ENCODE data around the gene PRKCQ.

PRKCQ gene

GRCh38 chr10:6518791-6519429 is 61.2 kb downstream of the PRKCQ start:
- peak in 1 of 6 experiments; percentile 6 for DNase-seq

GRCh38 chr10:6516929-6517284 is 63.2 kb downstream of the PRKCQ start:
- DNase-seq, result peak in 3 of 6 experiments; percentile 15 to 20 (median 17)

DNA sequence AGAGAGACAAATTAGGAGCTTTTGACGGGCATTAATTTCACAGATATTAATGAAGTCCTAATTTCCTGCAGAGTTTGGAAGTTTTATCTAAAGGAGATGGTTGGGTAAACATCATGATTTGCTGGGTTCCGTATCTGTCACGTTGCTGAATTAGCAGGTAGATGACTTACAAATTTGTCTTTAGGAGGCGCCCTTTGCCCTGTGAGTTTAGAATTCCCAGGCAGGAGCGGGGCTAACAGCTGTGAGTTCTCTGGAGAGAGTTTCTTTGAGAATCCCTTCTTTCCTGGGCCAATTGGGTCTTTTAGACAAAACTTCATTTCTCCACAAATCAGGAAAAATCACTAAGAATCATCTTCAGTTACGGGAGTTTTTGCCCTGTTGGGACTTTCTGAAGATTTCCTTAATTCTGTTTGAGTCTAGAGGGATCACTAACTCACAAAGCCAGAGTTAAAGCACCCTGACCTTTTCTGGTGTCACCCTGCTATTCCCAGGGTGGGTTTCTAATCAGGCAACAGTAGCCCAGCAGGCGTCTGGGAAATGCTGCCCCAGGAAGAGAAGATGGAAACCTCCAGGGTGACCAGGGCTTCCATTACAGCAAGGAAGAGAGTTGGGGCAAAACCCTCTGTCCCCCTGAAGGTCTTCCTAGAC is 63.7 kb downstream of the PRKCQ start:
- no peak for DNase-seq

GRCh38 chr10:6514844-6515780 is 65.0 kb downstream of the PRKCQ start:
- no peak for DNase-seq

DNA sequence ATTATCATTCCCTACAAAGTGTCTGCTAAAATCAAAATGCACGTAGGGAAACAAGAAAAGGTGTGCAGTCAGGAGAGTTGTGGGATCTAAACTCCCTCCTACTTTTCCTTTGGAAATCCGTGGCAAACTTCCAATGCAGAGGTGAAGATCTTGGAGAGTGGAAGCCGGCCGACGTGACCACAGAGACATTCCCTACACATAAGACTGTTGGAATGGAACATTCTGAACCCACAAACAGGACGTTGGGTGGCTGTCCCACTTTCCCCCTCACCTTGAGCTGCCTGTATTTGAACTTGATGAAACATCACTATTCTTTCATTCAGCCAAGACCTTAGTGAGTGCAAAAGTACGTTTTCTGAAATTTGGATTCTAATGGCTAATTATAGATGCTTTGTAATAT is 65.9 kb downstream of the PRKCQ start:
- no peak for DNase-seq

DNA sequence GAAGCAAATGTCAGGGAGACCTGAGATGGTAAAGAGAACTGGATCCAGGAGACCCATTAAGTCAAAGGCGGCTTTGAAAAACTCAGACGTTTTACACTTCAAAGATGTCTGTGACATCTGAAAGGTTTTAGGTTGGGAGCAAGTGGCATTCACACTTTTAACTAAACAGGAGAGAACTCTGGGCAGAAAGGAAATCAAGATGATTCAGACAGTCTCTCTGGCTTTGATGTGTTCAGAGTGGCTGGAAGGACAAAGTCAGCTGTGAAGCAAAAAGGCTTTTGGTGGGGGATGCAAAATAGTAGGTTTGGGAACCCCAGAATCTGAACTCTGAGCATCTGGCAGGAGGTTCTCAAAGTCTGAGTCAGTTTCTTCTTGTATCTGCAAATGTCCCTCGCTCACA is 66.6 kb downstream of the PRKCQ start:
- DNase-seq, result no peak

GRCh38 chr10:6512182-6512581 is 67.9 kb downstream of the PRKCQ start:
- DNase-seq, result no peak

DNA sequence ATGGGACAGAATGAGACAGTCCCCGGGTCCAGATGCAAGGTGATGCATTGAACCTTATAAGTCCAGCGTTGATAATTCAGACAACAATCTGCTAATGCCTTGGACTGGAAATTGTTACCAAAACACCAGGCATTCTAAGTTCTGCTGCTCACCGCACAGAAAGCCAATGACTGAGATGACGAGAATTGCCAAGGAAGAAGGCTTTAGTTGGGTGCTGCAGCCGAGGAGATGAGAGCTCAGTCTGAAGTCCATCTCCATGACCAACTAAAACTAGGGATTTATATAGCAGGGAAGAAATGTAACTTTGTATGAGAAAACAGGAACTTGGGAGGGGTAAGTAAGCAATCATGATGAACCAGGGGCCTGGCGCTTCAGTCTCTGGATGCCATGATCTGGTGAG is 68.7 kb downstream of the PRKCQ start:
- DNase-seq, result no peak

- DNase-seq, result no peak
Observed at GRCh38 chr10:6507311-6507710, 72.8 kb downstream of the PRKCQ start.

DNA sequence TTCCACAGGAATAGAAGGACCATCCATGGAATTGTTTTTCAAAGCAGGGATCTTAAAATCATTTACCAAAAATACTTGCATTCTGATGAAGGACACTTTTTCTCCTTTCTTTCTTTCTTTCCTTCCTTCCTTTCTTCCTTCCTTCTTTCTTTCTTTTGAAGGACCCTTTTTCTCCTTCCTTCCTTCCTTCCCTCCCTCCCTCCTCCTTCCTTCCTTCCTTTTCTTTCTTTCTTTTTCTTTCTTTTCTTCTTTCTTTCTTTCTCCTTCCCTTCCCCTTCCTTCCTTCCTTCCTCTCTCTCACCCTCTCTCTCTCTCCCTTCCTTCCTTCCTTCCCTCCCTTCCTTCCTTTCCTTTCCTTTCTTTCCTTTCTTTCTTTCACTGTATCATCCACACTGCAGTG is 74.8 kb downstream of the PRKCQ start:
- DNase-seq, result no peak

DNA sequence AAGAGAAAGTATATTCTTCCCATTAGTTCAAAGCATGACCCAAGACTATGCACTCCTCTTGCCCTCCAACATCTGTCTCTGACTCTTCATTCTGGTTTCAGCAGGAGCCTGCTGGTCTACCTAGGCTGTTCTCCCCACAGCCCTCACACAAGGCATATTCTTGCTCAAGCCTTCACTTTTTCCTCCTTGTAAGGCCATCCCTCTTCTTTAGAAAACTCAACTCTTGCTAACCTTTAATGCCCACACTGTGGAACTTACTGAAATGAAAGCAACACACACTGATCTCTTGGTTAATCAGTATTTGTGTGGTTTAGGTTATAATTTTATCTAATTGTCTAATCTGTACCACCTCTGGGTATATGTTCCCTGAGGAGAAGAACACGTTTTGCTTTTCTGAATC is 75.8 kb downstream of the PRKCQ start:
- DNase-seq, result no peak

DNA sequence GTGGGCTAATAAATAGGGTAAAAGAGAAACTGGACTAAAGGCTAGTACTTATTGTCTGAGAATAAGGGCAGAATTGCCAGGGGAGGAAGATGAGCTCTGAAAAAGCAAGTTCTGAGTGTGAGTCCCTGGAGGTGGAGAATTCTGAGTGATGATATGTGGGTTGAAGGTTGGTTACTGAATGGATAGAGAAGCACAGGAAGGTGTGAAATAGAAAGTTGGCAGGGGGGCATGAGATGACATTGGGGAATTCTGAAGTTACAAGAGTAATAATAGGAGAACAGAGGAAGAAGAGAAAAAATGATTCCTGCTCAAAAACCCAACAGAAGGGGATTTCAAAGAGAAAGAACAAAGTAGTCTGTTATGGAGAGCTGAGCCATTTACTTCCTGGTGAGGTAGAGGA is 76.9 kb downstream of the PRKCQ start:
- no peak for DNase-seq

DNA sequence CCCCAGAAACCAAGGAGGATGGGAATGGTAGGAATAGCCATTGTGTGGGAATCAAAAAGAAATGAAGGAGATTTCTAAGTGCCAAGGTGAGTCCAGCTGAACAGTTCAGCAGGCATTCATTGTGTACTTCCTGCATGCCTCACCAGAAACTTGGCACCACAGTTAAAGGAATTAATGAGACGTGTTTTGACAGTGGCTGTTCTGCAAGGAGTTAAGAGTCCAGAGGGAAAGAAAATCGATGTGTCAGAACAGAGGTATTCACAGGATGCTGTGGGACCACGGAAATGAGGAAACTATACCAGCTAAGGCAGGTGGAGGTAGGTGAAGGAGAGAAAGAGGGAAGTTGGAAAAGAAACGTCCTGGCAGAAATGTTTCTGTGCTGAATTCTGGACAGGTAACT is 78.1 kb downstream of the PRKCQ start:
- DNase-seq, result no peak

DNA sequence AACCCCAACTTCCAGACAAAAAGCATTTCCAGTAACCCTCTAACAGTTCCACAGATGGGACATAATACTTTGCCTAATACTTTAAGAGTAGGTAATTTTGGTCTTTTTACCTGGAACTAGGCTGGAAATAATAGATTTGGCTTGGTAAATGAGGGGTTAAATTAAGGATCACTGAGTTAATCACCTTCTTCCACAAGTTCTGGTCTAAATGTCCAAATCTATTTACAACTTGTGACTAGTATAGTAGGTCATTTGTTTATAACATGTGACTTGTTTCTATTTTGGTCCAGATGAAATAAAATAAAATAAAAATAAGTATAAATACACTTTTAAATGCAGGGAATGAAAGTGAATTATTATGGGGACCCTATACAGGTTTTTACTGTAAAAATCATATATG is 80.1 kb downstream of the PRKCQ start:
- DNase-seq, result no peak

GRCh38 chr10:6498771-6499170 is 81.3 kb downstream of the PRKCQ start:
- peak in 5 of 6 experiments; percentile 19 to 71 (median 53) for DNase-seq

GRCh38 chr10:6497620-6498019 is 82.5 kb downstream of the PRKCQ start:
- DNase-seq, result no peak

GRCh38 chr10:6494936-6495592 is 85.0 kb downstream of the PRKCQ start:
- peak; percentile 14 to 67 (median 51) for DNase-seq

GRCh38 chr10:6494442-6494819 is 85.6 kb downstream of the PRKCQ start:
- no peak for DNase-seq

GRCh38 chr10:6493521-6494441 is 86.3 kb downstream of the PRKCQ start:
- DNase-seq, result no peak

- DNase-seq, result no peak
Observed at GRCh38 chr10:6492896-6493295, 87.2 kb downstream of the PRKCQ start.

DNA sequence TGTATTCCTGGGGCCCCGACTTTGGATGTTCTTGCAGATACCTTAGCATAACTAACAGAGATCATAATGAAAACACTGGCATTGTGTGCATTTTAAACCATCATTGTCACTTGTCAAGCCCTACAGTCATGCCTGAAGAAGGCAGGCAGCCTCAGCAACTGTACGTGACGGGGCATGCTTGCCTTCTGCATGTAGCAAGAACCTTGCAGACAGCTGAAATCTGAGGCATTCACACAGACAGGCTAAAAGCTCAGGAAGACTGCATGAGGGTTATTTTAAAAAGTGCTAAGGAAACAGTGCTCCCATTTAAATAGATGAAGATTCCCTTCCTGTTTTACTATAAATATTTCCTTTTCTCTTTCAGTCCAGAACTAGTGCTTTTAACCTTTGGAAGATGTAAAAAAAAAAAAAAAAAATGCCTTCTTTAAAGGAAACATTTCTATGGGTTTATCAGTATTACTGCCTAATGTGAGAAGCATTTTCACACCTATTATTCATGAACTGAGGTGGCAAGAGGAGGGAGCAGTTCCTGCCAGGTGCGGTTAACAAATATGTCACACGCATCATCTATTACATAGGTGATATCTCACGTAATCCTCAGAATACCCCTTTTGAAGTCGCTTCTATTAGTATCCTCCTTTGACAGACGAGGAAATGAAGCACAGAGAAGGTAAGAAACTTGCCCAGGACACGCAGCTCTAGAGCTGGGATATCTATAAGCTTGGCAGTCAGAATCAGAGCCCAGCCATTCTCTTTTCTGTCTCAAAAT is 88.1 kb downstream of the PRKCQ start:
- no peak for DNase-seq

Data from stimulated activated naive CD4-positive, alpha-beta T cell (primary cell).